ENCODE measurements around the gene MDGA2.
"Not testable (repeated sequence)": the region's sequence is repeated elsewhere in the genome, so short reads cannot be mapped to it uniquely, and the experiment has no call there.

The MDGA2 gene

GRCh38 chr14:47195582-47195981 lies 479.8 kb downstream of the MDGA2 start:
- H3K4me3 ChIP-seq (replicated peaks; ENCODE audit: low read depth, low read length), result no peak overlapping the region
- no peak for TF ChIP-seq CTCF (IDR thresholded peaks at IDR 0.05; ENCODE audit: low read depth, low read length, missing control alignments)
- DNase-seq (ENCODE audit: extremely low read depth, low read depth), result no peak

- H3K4me3 ChIP-seq (replicated peaks; ENCODE audit: low read depth, low read length), result no peak overlapping the region
- no peak for TF ChIP-seq CTCF (IDR thresholded peaks at IDR 0.05; ENCODE audit: low read depth, low read length, missing control alignments)
- DNase-seq (ENCODE audit: extremely low read depth, low read depth), result no peak
Measured at GRCh38 chr14:47194055-47194454, 481.4 kb downstream of the MDGA2 start.

GRCh38 chr14:47192203-47192602 lies 483.2 kb downstream of the MDGA2 start:
- not testable (repeated sequence) for H3K4me3 ChIP-seq (replicated peaks; ENCODE audit: low read depth, low read length); DNase-seq (ENCODE audit: extremely low read depth, low read depth)

- TF ChIP-seq CTCF (IDR thresholded peaks at IDR 0.05; ENCODE audit: low read depth, low read length, missing control alignments), result no peak
- DNase-seq (ENCODE audit: extremely low read depth, low read depth), result no peak
- no peak overlapping the region for H3K4me3 ChIP-seq (replicated peaks; ENCODE audit: low read depth, low read length)
Measured at GRCh38 chr14:47191700-47192099, 483.7 kb downstream of the MDGA2 start.

- DNase-seq (ENCODE audit: extremely low read depth, low read depth), result no peak
- TF ChIP-seq CTCF (IDR thresholded peaks at IDR 0.05; ENCODE audit: low read depth, low read length, missing control alignments), result no peak
Measured at GRCh38 chr14:47189911-47190484, 485.4 kb downstream of the MDGA2 start.

GRCh38 chr14:47186486-47186885 lies 488.9 kb downstream of the MDGA2 start:
- no peak for DNase-seq (ENCODE audit: extremely low read depth, low read depth)
- TF ChIP-seq CTCF (IDR thresholded peaks at IDR 0.05; ENCODE audit: low read depth, low read length, missing control alignments), result no peak
- H3K4me3 ChIP-seq (replicated peaks; ENCODE audit: low read depth, low read length), result no peak overlapping the region

More at GRCh38 chr14:47189911-47190484, 485.4 kb downstream of the MDGA2 start:
- H3K4me3 ChIP-seq (replicated peaks; ENCODE audit: low read depth, low read length), result no peak overlapping the region

GRCh38 chr14:47179906-47180305 lies 495.5 kb downstream of the MDGA2 start:
- no peak overlapping the region for H3K4me3 ChIP-seq (replicated peaks; ENCODE audit: low read depth, low read length)
- DNase-seq (ENCODE audit: extremely low read depth, low read depth), result no peak
- no peak for TF ChIP-seq CTCF (IDR thresholded peaks at IDR 0.05; ENCODE audit: low read depth, low read length, missing control alignments)

GRCh38 chr14:47171896-47172295 lies 503.5 kb downstream of the MDGA2 start:
- not testable (repeated sequence) for H3K4me3 ChIP-seq (replicated peaks; ENCODE audit: low read depth, low read length); DNase-seq (ENCODE audit: extremely low read depth, low read depth)

Measured in HFF-Myc (cell line).